GM12878 (cell line): Measurements from ENCODE around the gene RALGPS1. TPM values are rescaled to one million over a fixed set of nuclear protein-coding genes. Genes with fewer than 3 reads are reported as not detected.

Experiments
- ATAC-seq: fragments of 200-7000 bp; cut with Tn5 transposase; 3 replicates; pipeline ENCODE4 v1.9.1; 2020; ENCODE audit warnings: mild to moderate bottlenecking, moderate library complexity
- Bru-seq: library from RNA; stranded (reverse); fragments of 400-500 nt; gene quantifications from one replicate; lab custom pipeline; 2021; lab: Mats Ljungman, UMichigan
- BruChase-seq, 2 experiments: library from RNA; stranded (reverse); fragments of 400-500 nt; gene quantifications; one replicate each; lab custom pipeline; 2021; lab: Mats Ljungman, UMichigan
- BruUV-seq: library from RNA; stranded (reverse); fragments of 400-500 nt; replicated peaks from 2 replicates; lab custom pipeline; 2021; lab: Mats Ljungman, UMichigan
- CTCF ChIA-PET: fragments of 300-600 bp; sonication (Branson Sonifier 250); formaldehyde crosslinking; extraction: SDS; loops from one replicate; lab custom pipeline; 2021; ENCODE audit warnings: inconsistent platforms; lab: Yijun Ruan, JAX
- POLR2A ChIA-PET: fragments of 350-600 bp; formaldehyde crosslinking; extraction: SDS; loops from one replicate; lab custom pipeline; 2021; ENCODE audit warnings: inconsistent platforms; lab: Charles Lee
- RAD21 ChIA-PET: fragments of 300-600 bp; sonication (Branson Sonifier 250); formaldehyde crosslinking; loops from one replicate; lab custom pipeline; 2023; ENCODE audit warnings: antibody characterized with exemption; ENCODE audit not compliant: unreplicated experiment; lab: Charles Lee
- SMC1A ChIA-PET: fragments of 300-600 bp; sonication (Branson Sonifier 250); formaldehyde crosslinking; loops from one replicate; lab custom pipeline; 2023; ENCODE audit not compliant: unreplicated experiment, uncharacterized antibody; lab: Charles Lee
- DNase-seq: peaks from one replicate; pipeline ENCODE4 v3.0.0-alpha.2; 2011; ENCODE audit warnings: low read depth, low spot score
- FAIRE-seq: peaks from 3 replicates; lab custom pipeline; 2011; peaks lifted over from hg19 to GRCh38; lab: Jason Lieb, UNC
- H2AFZ ChIP-seq: 2 replicates; pipeline ENCODE4 v1.6.0; 2011; ENCODE audit warnings: low read depth, low read length, control low read depth; ENCODE audit not compliant: control insufficient read depth
- H3K27ac ChIP-seq: 2 replicates; pipeline ENCODE4 v1.5.1; 2011; ENCODE audit warnings: control low read depth; ENCODE audit not compliant: control insufficient read depth, insufficient read depth
- H3K27me3 ChIP-seq, 2 experiments: replicated peaks in 1 of 2; 2 replicates each; pipeline versions ENCODE4 v1.6.0 to v1.6.1; 2011; ENCODE audit warnings: low read length in 1 of 2; ENCODE audit not compliant: control insufficient read depth in 2 of 2, insufficient read depth in 2 of 2
- H3K36me3 ChIP-seq, 2 experiments: 2 replicates each; pipeline ENCODE4 v1.5.1; 2011; ENCODE audit warnings: low read length in 1 of 2; ENCODE audit not compliant: control insufficient read depth in 2 of 2, insufficient read depth in 2 of 2
- H3K4me1 ChIP-seq: 2 replicates; pipeline ENCODE4 v1.6.1; 2011; ENCODE audit warnings: mild to moderate bottlenecking, low read length, moderate library complexity, mixed read lengths; ENCODE audit not compliant: control insufficient read depth, insufficient read depth
- H3K4me2 ChIP-seq: 2 replicates; pipeline ENCODE4 v1.6.0; 2011; ENCODE audit warnings: control low read depth; ENCODE audit not compliant: control insufficient read depth, insufficient read depth
- H3K4me3 ChIP-seq: fragments of 200-600 bp; sonication (generic); 2 replicates; pipeline ENCODE4 v1.5.1; 2016
- H3K79me2 ChIP-seq: 2 replicates; pipeline ENCODE4 v1.6.0; 2011; ENCODE audit warnings: low read length; ENCODE audit not compliant: control insufficient read depth, insufficient read depth
- H3K9ac ChIP-seq: 2 replicates; pipeline ENCODE4 v1.8.0; 2011; ENCODE audit warnings: low read length, control low read depth, mixed read lengths; ENCODE audit not compliant: control insufficient read depth, insufficient read depth
- H3K9me3 ChIP-seq: replicated peaks from 3 replicates; pipeline ENCODE4 v1.5.1; 2011; ENCODE audit warnings: mild to moderate bottlenecking, low read length; ENCODE audit not compliant: control insufficient read depth, insufficient read depth
- H4K20me1 ChIP-seq: 2 replicates; pipeline ENCODE4 v1.6.0; 2011; ENCODE audit not compliant: control insufficient read depth, insufficient read depth
- ATF7 ChIP-seq: fragments of 450-650 bp; IDR thresholded peaks from 2 replicates; pipeline ENCODE4 v1.6.1; 2016; ENCODE audit warnings: low read depth, mild to moderate bottlenecking
- ESRRA ChIP-seq: IDR thresholded peaks from 2 replicates; pipeline ENCODE4 v1.6.1; 2012; ENCODE audit warnings: mild to moderate bottlenecking, low read length, improper control_type of control experiment
- ETV6 ChIP-seq, 2 experiments: fragments of 450-650 bp in 1 of 2; IDR thresholded peaks in 1 of 2; conservative IDR thresholded peaks in 1 of 2; 2 replicates each; pipeline ENCODE4 v1.6.1; 2014; ENCODE audit warnings: antibody characterized with exemption in 1 of 2, borderline replicate concordance in 1 of 2, low read depth in 1 of 2, mild to moderate bottlenecking in 1 of 2, moderate library complexity in 1 of 2
- JUNB ChIP-seq: IDR thresholded peaks from 2 replicates; pipeline ENCODE4 v1.6.1; 2016; ENCODE audit warnings: antibody characterized with exemption, mild to moderate bottlenecking
- NR2F1 ChIP-seq: fragments of 450-650 bp; conservative IDR thresholded peaks from 2 replicates; pipeline ENCODE4 v1.6.1; 2017; ENCODE audit warnings: mild to moderate bottlenecking
- RAD21 ChIP-seq: IDR thresholded peaks from 2 replicates; pipeline ENCODE4 v1.6.1; 2011; ENCODE audit warnings: mild to moderate bottlenecking, low read depth, low read length, moderate library complexity; ENCODE audit not compliant: insufficient read depth
- TCF3 ChIP-seq: IDR thresholded peaks from 2 replicates; pipeline ENCODE4 v1.6.1; 2012; ENCODE audit warnings: low read depth, mild to moderate bottlenecking, low read length, borderline replicate concordance; ENCODE audit not compliant: insufficient read depth
- ZNF274 ChIP-seq: IDR thresholded peaks from one replicate; pipeline ENCODE4 v1.8.0; 2011; ENCODE audit not compliant: insufficient read length, insufficient read depth
- WGBS: methylation state at CpG from one replicate; pipeline ENCODE4 v1.1.6; 2016; ENCODE audit warnings: low lambda C conversion rate; ENCODE audit not compliant: insufficient replicate concordance, insufficient coverage; ENCODE audit errors: missing lambda C conversion rate; 5-methylcytosine and 5-hydroxymethylcytosine counted together
- in situ Hi-C: fragments of 300-500 bp; cut with MboI; formaldehyde crosslinking; loops from 9 replicates; pipeline ENCODE4 v1.14.3; 2018; ENCODE audit warnings: mixed read lengths
- intact Hi-C: fragments of 100-400 bp; cut with micrococcal nuclease; formaldehyde crosslinking; loops from one replicate; pipeline ENCODE4 v1.14.2; 2022; ENCODE audit not compliant: unreplicated experiment
- long read RNA-seq, 2 experiments: library from polyadenylated mRNA; unstranded; transcript quantifications; one replicate each; pipeline ENCODE4 v2.0.0, GENCODE V29; 2019 to 2020
- polyA minus RNA-seq, 3 experiments: library from RNA; depleted of rRNA, polyadenylated mRNA; stranded (reverse); fragments of >200 nt; gene quantifications; 2 replicates each; pipeline ENCODE4 v1.2.3, GENCODE V29; 2011
- polyA plus RNA-seq, 11 experiments: library from polyadenylated mRNA; depleted of rRNA in 4 of 11; unstranded in 6 of 11; stranded (reverse) in 5 of 11; fragments of >200 nt; fragmentation: Nextera tagmentation in 4 of 11; fragmentation: Illumina TruSeq in 1 of 11; extraction: Ambion mirVana in 4 of 11; extraction: Trizol in 1 of 11; gene quantifications; 1 replicate in 1 of 11; 2 replicates in 10 of 11; pipeline versions ENCODE4 v1.2.1 to v1.2.3, GENCODE V29; 2011 to 2016; ENCODE audit warnings: inconsistent platforms in 2 of 11, missing spikeins in 2 of 11, low read depth in 1 of 11
- total RNA-seq, 4 experiments: library from RNA; depleted of rRNA in 3 of 4; stranded (reverse); fragments of >200 nt in 3 of 4; fragmentation: Illumina TruSeq in 1 of 4; extraction: Trizol in 1 of 4; gene quantifications; 2 replicates each; pipeline versions ENCODE4 v1.2.1 to v1.2.3, GENCODE V29; 2013 to 2021
- TF ChIP-seq, protein P1 (sequence below): IDR thresholded peaks from 2 replicates; pipeline ENCODE4 v1.6.1; 2011; ENCODE audit warnings: mild to moderate bottlenecking, low read depth, low read length, moderate library complexity; ENCODE audit not compliant: insufficient replicate concordance
- TF ChIP-seq, protein P2 (sequence below): fragments of 450-650 bp; conservative IDR thresholded peaks from 2 replicates; pipeline ENCODE4 v1.6.1; 2017; ENCODE audit warnings: mild to moderate bottlenecking, moderate library complexity

Gene RALGPS1, protein sequence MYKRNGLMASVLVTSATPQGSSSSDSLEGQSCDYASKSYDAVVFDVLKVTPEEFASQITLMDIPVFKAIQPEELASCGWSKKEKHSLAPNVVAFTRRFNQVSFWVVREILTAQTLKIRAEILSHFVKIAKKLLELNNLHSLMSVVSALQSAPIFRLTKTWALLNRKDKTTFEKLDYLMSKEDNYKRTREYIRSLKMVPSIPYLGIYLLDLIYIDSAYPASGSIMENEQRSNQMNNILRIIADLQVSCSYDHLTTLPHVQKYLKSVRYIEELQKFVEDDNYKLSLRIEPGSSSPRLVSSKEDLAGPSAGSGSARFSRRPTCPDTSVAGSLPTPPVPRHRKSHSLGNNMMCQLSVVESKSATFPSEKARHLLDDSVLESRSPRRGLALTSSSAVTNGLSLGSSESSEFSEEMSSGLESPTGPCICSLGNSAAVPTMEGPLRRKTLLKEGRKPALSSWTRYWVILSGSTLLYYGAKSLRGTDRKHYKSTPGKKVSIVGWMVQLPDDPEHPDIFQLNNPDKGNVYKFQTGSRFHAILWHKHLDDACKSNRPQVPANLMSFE
- 36.2 and 37.8 TPM in 2 replicates for total RNA-seq (2013; cell fraction: nucleolus; rRNA removed)
- 3.1 and 3.8 TPM in 2 replicates for total RNA-seq (2014; rRNA removed)
- 2.3 and 3.2 TPM in 2 replicates for total RNA-seq (2014; rRNA removed; fragmentation: Illumina TruSeq; extraction: Trizol)
- total RNA-seq (2021), result 3.1 and 3.6 TPM in 2 replicates
- 1.7 TPM for polyA plus RNA-seq (2011; ENCODE audit: low read depth)
- 5.2 and 5.5 TPM in 2 replicates for polyA plus RNA-seq (2011; rRNA removed)
- polyA plus RNA-seq (2011; cell fraction: cytosol; rRNA removed), result 5.2 and 5.5 TPM in 2 replicates
- 26.0 and 26.1 TPM in 2 replicates for polyA plus RNA-seq (2011; cell fraction: nucleus; rRNA removed)
- 1.6 and 1.8 TPM in 2 replicates for polyA plus RNA-seq (2012)
- 2.2 and 2.3 TPM in 2 replicates for polyA plus RNA-seq (2014; fragmentation: Illumina TruSeq; extraction: Trizol)
- under 1 TPM; 0.13 to 0.77 TPM for polyA plus RNA-seq (2014; fragmentation: Nextera tagmentation; extraction: Ambion mirVana)
- polyA plus RNA-seq (2014; rRNA removed), result 3.4 and 5.6 TPM in 2 replicates
- 1 to 10 TPM; 1.9 to 2.3 TPM for polyA plus RNA-seq (2016; fragmentation: Nextera tagmentation; extraction: Ambion mirVana)
- 4.6 and 5.1 TPM in 2 replicates for polyA minus RNA-seq (2011; rRNA and poly(A)+ RNA removed)
- polyA minus RNA-seq (2011; cell fraction: cytosol; rRNA and poly(A)+ RNA removed), result 2.1 and 2.3 TPM in 2 replicates
- polyA minus RNA-seq (2011; cell fraction: nucleus; rRNA and poly(A)+ RNA removed), result 7.4 and 17.2 TPM in 2 replicates
- Bru-seq, nascent RNA, result percentile 50 among the genes with signal in this experiment
- BruChase-seq, experiment 1, labeled RNA remaining after a 6-hour chase, result percentile 54 among the genes with signal in this experiment
- BruChase-seq, experiment 2, labeled RNA remaining after a 2-hour chase, result percentile 52 among the genes with signal in this experiment
- long read RNA-seq, experiment 1, partial matches to known transcripts, result 0 of 1 reads
- long read RNA-seq, experiment 1, other reads (novel, unspliced or antisense), result 1 of 1 reads
- long read RNA-seq, experiment 2, partial matches to known transcripts, result 0 of 6 reads
- long read RNA-seq, experiment 2, other reads (novel, unspliced or antisense), result 6 of 6 reads

DNA sequence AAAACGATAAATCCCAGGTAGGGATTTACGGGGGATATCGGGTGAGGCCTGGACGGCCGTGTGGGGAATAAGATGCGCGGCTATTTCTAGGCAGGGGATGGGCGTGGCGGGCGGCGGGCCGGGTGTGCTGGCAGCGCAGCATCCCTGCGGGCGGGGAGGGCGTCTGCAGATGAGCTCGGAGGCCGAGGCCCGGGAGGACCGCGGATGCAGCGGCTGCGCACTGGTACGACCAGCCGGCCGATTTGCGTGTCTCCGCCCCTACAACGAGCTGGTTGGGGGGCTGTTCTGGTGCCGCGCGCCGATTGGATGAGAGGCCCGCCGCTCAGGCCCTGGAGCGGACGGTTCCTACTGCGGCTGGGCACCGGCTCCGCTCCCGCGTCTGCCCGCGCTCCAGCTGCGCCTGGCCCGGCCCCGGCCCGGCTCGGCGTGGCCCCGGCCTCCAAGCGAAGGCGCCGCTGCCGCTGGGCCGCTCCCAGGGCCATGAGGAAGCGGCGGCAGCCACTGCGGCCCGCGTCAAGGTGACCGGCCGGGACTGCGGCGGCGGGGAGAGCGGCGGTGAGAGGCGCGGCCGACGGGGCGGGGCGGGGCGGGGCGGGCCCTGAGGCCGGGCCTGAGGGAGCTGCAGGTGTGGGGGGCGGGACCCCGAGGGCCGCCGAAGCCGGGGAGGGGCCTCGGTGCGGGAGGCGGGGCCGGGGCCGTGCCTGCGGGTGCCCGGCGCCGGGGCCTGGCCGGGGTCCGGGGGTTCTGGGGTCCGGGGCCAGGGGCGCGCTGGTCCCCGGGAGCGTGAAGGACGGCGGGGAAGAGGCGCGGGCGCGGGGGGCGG, at the start of gene RALGPS1:
TSS of gene RALGPS1 (plus strand) at position 325 of the 823 bp plus-strand sequence. CDS start 47,508 bp downstream, outside the sequence.
- ATAC-seq (peak; percentile 100), DNase-seq (peak; percentile 73), FAIRE-seq (peak; percentile 90)
- H3K4me3 ChIP-seq, result peak within 1 kb of the TSS; percentile 74; the same call in 1 of the 2 replicates
- no peaks in the 10 kb centered on the region for H3K36me3 ChIP-seq
- POLR2A ChIA-PET, result no interaction called here
- SMC1A ChIA-PET, result interaction anchor here (0.7 to 1.5 kb wide), 7 partner anchors 10 to 284 kb away, joined by 3 to 6 read pairs (median 3); partner anchors contain the start of gene ZBTB43
- no peak within 1 kb of the TSS for H3K9ac ChIP-seq
- no TSS peak for BruUV-seq
- under 1% methylated on average over 58 of the region's 105 CpGs for WGBS
- no peaks in the 10 kb centered on the region; the same call in 2 of the 3 replicates for H3K9me3 ChIP-seq
- no peaks in the 10 kb centered on the region for H4K20me1 ChIP-seq
- CTCF ChIA-PET, result interaction anchor here (1.0 to 1.6 kb wide), 7 partner anchors 13 to 540 kb away, joined by 3 to 4 read pairs (median 3); no protein-coding TSS in a partner anchor
- H2AFZ ChIP-seq, result peak within 1 kb of the TSS; percentile 91
- in situ Hi-C loops (no loop called here), intact Hi-C loops (no loop called here)
- H3K4me1 ChIP-seq, result peaks cover 8% of the 10 kb centered on the region; the same call in 1 of the 2 replicates
- RAD21 ChIA-PET, result interaction anchor here (0.8 to 1.5 kb wide), 11 partner anchors 26 to 497 kb away, joined by 3 to 6 read pairs (median 4); partner anchors contain the start of genes SLC2A8 and ZBTB43
- H3K27me3 ChIP-seq, result no peaks in the 10 kb centered on the region
- peak within 1 kb of the TSS; percentile 83 for H3K4me2 ChIP-seq
- H3K79me2 ChIP-seq, result no peaks in the 10 kb centered on the region
- no peak within 1 kb of the TSS for H3K27ac ChIP-seq
- TF ChIP-seq ZNF274 (no peak), ESRRA (no peak), JUNB (no peak), RAD21 (no peak), ATF7 (no peak), NR2F1 (0 out of 2 replicates have a peak, but pooled peaks have one; percentile 51), TCF3 (0 out of 2 replicates have a peak, but pooled peaks have one; percentile 26), ETV6 (conservative IDR thresholded peaks at IDR 0.05 in 1 of 2, IDR thresholded peaks at IDR 0.05 in 1 of 2; ENCODE audit: borderline replicate concordance in 1 of 2, low read depth in 1 of 2) (no peak)
- TF ChIP-seq, protein P1, sequence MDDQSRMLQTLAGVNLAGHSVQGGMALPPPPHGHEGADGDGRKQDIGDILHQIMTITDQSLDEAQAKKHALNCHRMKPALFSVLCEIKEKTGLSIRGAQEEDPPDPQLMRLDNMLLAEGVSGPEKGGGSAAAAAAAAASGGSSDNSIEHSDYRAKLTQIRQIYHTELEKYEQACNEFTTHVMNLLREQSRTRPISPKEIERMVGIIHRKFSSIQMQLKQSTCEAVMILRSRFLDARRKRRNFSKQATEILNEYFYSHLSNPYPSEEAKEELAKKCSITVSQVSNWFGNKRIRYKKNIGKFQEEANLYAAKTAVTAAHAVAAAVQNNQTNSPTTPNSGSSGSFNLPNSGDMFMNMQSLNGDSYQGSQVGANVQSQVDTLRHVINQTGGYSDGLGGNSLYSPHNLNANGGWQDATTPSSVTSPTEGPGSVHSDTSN, result peak; percentile 97
- TF ChIP-seq, protein P2, sequence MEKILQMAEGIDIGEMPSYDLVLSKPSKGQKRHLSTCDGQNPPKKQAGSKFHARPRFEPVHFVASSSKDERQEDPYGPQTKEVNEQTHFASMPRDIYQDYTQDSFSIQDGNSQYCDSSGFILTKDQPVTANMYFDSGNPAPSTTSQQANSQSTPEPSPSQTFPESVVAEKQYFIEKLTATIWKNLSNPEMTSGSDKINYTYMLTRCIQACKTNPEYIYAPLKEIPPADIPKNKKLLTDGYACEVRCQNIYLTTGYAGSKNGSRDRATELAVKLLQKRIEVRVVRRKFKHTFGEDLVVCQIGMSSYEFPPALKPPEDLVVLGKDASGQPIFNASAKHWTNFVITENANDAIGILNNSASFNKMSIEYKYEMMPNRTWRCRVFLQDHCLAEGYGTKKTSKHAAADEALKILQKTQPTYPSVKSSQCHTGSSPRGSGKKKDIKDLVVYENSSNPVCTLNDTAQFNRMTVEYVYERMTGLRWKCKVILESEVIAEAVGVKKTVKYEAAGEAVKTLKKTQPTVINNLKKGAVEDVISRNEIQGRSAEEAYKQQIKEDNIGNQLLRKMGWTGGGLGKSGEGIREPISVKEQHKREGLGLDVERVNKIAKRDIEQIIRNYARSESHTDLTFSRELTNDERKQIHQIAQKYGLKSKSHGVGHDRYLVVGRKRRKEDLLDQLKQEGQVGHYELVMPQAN, result peak; percentile 76
